Thyroid gland (tissue), 4 donors: ENCODE measurements around the gene DCTN5.

ENCODE experiments used
- CTCF ChIP-seq, 6 experiments: fragments of 200-600 bp in 3 of 6; fragments of 450-650 bp in 3 of 6; sonication (generic) in 3 of 6; IDR thresholded peaks; one replicate each; pipeline ENCODE4 v1.5.1; 2016 to 2019; ENCODE audit warnings: antibody characterized with exemption in 6 of 6, mild to moderate bottlenecking in 2 of 6, inconsistent platforms in 1 of 6, moderate library complexity in 1 of 6
- POLR2A ChIP-seq, 2 donors: fragments of 450-650 bp; IDR thresholded peaks; one replicate each; pipeline ENCODE4 v1.6.1; 2017; ENCODE audit warnings: antibody characterized with exemption in 2 of 2, mild to moderate bottlenecking in 2 of 2, moderate library complexity in 1 of 2

- TF ChIP-seq CTCF (IDR thresholded peaks at IDR 0.05) (no peak), POLR2A (IDR thresholded peaks at IDR 0.05) (no peak)
Measured at GRCh38 chr16:23668225-23668624, 27.0 kb downstream of the DCTN5 start.
